Skeletal muscle satellite cell (primary cell): ENCODE measurements around the gene SATB2.
A peak's percentile ranks its signal among the peaks of the same experiment; 100 is the strongest.

Experiments used
- H3K27me3 ChIP-seq: 2 replicates; pipeline ENCODE4 v1.7.0; 2013; ENCODE audit warnings: low read length; ENCODE audit not compliant: control insufficient read depth, insufficient read depth
- H3K36me3 ChIP-seq: 2 replicates; pipeline ENCODE4 v1.7.0; 2013; ENCODE audit warnings: mild to moderate bottlenecking, control low read depth, low read length; ENCODE audit not compliant: insufficient read depth
- H3K4me1 ChIP-seq: 2 replicates; pipeline ENCODE4 v1.7.0; 2013; ENCODE audit warnings: low read length; ENCODE audit not compliant: control insufficient read depth, insufficient read depth
- H3K4me2 ChIP-seq: 2 replicates; pipeline ENCODE4 v1.7.0; 2013; ENCODE audit warnings: mild to moderate bottlenecking, low read length
- H3K4me3 ChIP-seq: 2 replicates; pipeline ENCODE4 v1.7.0; 2013; ENCODE audit warnings: low read length
- H3K9ac ChIP-seq: 2 replicates; pipeline ENCODE4 v1.7.0; 2013; ENCODE audit warnings: mild to moderate bottlenecking, low read depth, low read length, moderate library complexity
- H3K9me3 ChIP-seq: replicated peaks from 2 replicates; pipeline ENCODE4 v1.7.0; 2013; ENCODE audit warnings: mild to moderate bottlenecking, control low read depth, low read length

The SATB2 gene

DNA sequence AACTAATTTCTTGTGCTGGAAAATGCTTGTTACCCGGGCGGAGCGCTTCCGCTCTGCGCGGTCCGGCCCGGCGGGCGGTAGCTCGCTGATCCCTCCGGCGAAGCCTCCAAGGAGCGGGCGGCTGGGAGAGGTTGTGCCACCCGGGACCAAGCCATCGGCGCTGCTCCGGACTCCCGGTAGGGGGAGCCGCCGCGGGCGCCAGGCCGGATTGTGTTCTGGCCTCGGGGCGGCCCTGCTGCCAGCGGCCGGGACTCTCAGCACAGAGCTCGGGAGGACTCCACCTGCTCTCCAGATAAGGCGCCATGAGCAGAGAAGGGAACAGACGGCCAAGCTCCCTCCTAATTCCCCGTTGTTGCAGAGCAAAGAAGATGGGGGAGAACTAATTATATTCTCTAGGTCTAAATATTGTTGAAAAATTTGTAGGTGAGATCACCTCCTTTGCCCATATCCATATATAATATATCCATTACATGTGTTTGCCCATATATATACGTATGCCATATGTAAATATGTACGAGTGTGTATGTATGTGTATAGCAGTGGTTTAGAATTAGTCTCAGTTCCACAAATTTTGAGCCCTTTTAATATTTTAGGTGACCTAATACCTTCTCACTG, 13.8 kb upstream of the SATB2 start:
- peaks cover 66% of the 10 kb centered on the region for H3K27me3 ChIP-seq
- H3K4me2 ChIP-seq, result peak overlapping the region; percentile 79
- no peaks in the 10 kb centered on the region for H3K36me3 ChIP-seq
- no peaks in the 10 kb centered on the region for H3K9me3 ChIP-seq
- H3K4me3 ChIP-seq, result peak overlapping the region; percentile 62
- no peak overlapping the region for H3K9ac ChIP-seq
- H3K4me1 ChIP-seq, result peaks cover 7% of the 10 kb centered on the region

DNA sequence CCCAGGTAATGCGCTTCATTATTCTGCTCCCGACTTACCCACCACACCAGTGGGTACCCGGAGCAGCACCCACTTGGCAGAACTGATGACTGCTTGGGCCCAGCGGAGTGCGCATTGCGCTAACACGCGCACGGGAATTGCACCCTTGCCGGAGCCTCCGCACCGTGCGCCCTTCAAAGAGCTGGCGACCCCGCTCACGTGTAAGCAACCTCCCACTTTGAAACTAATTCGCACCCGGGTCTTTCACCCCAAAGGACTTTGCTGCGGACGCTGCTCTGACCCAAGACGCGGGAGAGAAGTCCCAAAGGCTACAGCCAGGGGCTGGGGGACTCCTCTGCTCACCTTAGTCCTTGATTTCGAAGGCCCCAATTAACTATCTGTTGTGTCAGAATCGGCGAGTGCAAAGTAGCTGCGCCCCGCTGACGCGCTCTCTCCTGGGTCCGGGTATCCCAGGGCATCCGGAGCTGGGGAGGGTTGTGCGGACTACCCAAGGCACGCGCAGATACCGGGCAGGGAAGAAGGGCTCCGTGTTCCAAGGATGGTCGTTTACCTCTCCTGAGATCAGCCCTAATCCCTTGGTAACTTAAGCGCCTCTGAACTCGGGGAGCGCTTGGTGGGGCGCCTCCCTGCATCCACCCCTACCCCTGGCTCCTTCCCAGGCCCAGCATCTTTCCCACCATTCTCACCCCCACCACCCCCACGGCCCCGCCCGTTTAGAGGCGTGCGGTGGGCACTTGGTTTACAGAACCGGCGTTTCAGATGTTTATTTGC, 13.1 kb upstream of the SATB2 start:
- no peak overlapping the region for H3K9ac ChIP-seq

DNA sequence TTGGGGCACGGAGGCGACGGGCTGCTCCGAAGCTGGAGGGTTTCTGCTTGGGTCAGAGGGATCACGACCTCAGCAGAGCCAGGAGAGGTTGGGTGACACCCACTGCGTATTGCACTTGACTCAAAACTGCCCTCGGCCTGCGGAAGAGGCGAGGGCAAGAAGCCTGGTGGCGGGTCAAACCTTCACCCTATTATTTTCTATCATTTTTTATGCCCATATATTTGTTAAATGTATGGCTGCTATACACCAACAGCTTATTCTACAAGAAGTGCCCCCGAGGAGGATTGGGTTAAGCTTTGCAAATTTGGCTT, 12.6 kb upstream of the SATB2 start:
- Histone ChIP-seq H3K4me1 (peaks cover 7% of the 10 kb centered on the region), H3K9me3 (no peaks in the 10 kb centered on the region), H3K4me3 (no peak overlapping the region), H3K9ac (no peak overlapping the region), H3K36me3 (no peaks in the 10 kb centered on the region), H3K27me3 (peaks cover 72% of the 10 kb centered on the region), H3K4me2 (peak overlapping the region; percentile 79)

More for the DNA sequence above, 13.1 kb upstream of the SATB2 start:
- H3K9me3 ChIP-seq, result no peaks in the 10 kb centered on the region
- H3K36me3 ChIP-seq, result no peaks in the 10 kb centered on the region
- H3K27me3 ChIP-seq, result peaks cover 68% of the 10 kb centered on the region
- H3K4me1 ChIP-seq, result peaks cover 7% of the 10 kb centered on the region
- peak overlapping the region; percentile 62 for H3K4me3 ChIP-seq
- peak overlapping the region; percentile 79 for H3K4me2 ChIP-seq

DNA sequence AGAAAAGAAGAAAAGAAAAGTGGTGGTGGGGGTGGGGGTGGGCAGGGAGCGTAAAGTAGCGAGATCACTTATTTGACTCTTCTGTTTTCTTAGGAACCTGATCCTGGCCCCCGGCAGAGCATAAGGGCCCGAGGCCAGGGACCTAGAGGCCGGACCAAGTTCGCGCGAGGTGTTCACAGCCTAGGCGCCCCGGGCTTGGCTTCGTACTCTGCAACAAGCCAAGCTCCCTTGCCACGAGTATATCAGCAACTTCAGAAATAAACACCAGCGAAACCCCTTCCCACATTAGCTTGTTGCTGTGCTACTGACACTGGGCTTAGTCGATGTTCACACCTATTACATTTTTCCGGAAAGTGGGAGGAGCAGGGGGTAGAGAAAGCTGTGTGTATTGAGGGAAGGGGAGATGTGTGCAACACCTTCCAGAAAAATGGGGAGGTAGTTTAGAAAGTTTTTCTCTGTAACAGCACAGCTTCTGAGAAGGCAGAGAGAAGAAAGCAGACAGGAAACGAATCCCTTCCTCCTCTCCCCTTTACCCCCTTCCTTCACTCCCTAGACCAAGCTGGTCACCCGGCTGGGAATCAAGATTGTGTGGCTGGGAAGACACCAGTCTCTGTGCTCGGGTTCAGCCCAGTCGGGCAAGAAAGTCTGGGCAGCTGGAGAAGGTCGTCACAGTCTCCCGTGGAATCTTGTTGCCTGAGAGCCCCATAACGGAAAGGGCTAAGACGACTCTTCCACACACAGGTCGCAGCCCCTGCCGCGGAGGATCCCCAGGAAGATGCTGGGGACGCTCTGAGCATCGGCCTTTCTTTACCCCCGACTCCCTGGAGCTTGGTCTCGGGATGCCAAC, 12.0 kb upstream of the SATB2 start:
- H3K4me1 ChIP-seq, result peaks cover 7% of the 10 kb centered on the region
- H3K4me2 ChIP-seq, result peak overlapping the region; percentile 45
- no peak overlapping the region for H3K4me3 ChIP-seq
- peaks cover 72% of the 10 kb centered on the region for H3K27me3 ChIP-seq
- no peaks in the 10 kb centered on the region for H3K36me3 ChIP-seq
- no peak overlapping the region for H3K9ac ChIP-seq
- no peaks in the 10 kb centered on the region for H3K9me3 ChIP-seq

DNA sequence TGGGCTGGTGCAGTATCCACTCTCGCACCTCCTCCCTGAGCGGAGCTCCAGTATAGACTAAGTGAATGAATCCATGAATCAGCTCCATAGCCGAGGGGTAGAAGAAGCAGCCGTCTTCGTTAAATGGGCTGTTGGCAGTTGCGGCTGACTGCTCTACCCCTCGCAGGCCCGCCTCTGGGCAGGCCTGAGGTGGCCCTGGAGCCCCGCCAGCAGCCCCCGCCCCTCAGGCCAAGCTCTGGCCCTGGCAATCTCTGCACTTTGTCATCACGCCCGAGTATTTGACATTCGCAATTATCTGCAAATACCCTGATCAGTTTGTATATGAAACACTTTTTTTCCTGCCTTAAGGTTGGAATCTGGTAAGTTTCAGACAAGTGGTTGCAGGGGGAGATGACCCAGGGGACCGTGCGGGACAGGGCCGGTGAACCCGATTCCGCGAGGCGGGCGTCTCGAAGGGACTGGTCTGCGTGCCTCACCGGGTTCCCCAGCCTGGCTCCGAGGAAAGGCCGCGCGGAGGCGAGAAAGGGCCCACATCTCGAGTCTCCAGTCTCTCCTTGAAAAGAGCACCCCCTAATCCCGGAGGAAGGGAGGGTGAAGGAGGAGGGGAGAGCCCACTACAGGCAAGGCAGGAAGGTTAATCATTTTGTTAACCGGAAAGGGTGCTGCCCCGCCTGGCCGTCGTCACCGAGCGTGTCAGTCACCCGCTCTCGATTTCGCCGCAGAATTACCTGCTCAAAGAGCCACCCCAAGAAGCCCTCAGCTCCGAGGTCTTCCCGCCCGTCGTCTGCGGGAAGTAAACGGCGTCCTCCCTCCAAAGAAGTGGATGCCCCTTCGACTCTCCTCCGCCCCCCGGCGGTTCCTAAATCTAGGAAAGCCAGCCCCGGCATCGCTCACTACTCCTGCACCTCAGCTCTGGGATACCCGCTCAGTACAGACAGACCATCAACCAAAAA, 11.1 kb upstream of the SATB2 start:
- Histone ChIP-seq H3K27me3 (peaks cover 71% of the 10 kb centered on the region), H3K4me1 (peaks cover 13% of the 10 kb centered on the region), H3K36me3 (no peaks in the 10 kb centered on the region), H3K9me3 (no peaks in the 10 kb centered on the region), H3K9ac (no peak overlapping the region), H3K4me2 (peak overlapping the region; percentile 52), H3K4me3 (no peak overlapping the region)

DNA sequence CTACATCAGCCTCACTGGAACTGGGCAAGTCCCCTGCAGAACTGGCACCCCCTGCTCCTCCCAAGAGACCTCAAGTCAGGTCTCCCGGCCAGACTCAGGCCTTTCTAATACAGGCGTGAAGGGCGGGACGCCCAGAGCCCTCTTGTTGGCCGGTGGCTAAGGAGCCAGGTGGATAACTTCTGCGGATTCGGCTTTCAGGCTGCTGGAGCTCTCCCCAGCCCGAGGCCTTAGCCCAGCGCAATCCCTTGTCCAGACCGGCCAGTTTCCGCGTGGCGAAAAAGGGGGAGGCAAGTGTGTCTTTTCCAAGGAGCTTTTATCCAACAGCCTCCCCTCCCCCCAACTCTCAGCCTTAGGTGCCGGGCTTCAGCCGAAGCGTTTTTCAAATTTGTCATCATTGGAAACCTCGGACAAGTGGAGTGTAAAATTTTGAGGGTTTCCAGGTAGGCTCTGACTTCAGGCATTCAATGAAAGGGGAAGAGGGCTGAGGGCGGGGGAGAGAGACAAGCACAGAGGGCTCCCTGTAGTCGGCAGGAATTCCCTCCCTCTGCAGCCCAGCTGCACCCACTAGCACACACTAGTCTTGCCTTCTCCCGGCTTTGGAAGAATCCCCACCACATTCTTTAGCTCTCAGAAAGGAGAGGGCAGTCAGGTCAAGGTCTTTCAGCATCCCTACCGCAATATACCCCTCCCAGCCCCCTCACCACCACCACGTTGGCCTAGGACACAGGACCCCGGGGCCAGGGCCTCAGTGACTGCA, 9.5 kb upstream of the SATB2 start:
- Histone ChIP-seq H3K9me3 (no peaks in the 10 kb centered on the region), H3K9ac (no peak overlapping the region), H3K36me3 (no peaks in the 10 kb centered on the region), H3K4me2 (no peak overlapping the region), H3K4me3 (no peak overlapping the region), H3K27me3 (peaks cover 69% of the 10 kb centered on the region), H3K4me1 (peaks cover 22% of the 10 kb centered on the region)

DNA sequence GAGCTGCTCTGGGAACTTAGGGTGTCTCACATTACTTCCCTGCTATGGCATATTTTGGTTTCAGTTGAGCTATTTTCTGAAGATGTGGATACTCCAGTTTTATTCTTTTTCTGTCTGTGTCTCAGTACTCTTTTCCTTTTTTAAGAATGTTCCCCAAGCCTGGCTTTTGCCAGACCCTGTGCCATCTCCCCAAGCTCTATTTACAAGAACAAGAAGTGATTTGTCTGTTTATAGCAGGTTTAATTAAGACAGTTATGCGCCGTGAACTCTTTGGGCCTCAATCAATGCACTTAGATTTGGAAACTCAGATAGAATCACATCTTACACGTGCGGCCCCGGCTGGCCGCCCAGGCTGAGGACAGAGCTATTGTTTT, 8.9 kb upstream of the SATB2 start:
- Histone ChIP-seq H3K4me3 (no peak overlapping the region), H3K27me3 (peaks cover 69% of the 10 kb centered on the region), H3K4me1 (peaks cover 22% of the 10 kb centered on the region), H3K36me3 (no peaks in the 10 kb centered on the region), H3K9me3 (no peaks in the 10 kb centered on the region), H3K9ac (no peak overlapping the region), H3K4me2 (no peak overlapping the region)

DNA sequence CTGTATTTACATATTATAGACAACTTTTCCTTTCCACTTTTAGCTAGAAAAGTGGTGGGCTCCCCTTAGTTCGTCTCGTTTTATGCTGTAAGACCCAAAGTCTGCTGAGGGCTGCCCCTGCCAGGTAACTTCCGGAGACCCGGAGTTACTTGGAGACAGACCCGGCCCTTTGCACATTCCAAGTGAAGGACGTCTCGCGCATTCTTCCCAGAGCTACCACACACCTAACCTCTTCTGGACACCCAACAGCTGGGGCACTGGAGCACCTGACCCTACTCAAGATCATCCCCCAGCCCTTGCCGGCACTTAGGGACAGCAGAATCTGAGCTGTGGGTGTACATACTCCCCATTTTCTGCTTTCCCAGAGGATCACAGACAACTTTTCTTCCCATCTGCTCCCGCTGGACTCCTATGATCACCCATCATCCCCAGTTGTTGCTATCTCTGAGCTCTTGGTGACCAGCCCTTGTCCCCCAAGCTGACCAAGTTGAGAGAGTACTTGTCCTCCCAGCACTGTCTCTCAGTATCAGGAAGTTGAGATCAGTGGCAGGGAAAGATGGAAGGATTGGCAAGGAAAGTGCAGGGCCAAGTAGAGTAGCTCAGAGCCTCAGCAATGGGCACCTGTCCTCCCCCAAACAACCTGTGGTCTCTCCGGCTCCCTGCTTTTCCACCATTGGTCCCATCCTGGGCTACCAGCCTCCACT, 8.4 kb upstream of the SATB2 start:
- Histone ChIP-seq H3K36me3 (no peaks in the 10 kb centered on the region), H3K9ac (no peak overlapping the region), H3K4me2 (no peak overlapping the region), H3K4me1 (peaks cover 22% of the 10 kb centered on the region), H3K4me3 (no peak overlapping the region), H3K27me3 (peaks cover 69% of the 10 kb centered on the region), H3K9me3 (no peaks in the 10 kb centered on the region)

DNA sequence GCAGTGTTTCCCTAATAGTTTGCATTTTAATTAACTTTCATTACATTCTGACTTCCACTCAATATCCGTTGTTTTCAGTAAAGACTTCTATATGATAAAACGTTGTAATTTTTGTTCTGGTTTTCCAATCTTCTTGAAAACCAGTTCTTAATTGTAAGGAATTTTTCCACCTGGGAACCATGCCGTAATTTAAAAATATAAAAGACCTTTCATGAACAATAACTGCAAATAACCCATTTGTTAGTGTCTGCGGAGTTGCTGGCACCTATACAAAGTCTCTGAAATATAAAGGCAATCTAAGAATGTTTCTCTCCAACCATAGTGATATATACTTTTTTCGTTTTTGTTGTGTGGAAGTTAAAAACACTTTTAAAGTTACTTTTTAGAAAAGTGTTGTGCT, 7.7 kb upstream of the SATB2 start:
- Histone ChIP-seq H3K9me3 (no peaks in the 10 kb centered on the region), H3K9ac (no peak overlapping the region), H3K4me1 (peaks cover 15% of the 10 kb centered on the region), H3K36me3 (no peaks in the 10 kb centered on the region), H3K4me2 (no peak overlapping the region), H3K4me3 (no peak overlapping the region), H3K27me3 (peaks cover 62% of the 10 kb centered on the region)
